H1 (cell line): ENCODE results near the gene TVP23A. TPM values are rescaled to one million over a fixed set of nuclear protein-coding genes. Genes with fewer than 3 reads are reported as not detected.

ENCODE experiments used
- BACH1 ChIP-seq: IDR thresholded peaks from 2 replicates; pipeline ENCODE4 v1.6.1; 2012; ENCODE audit warnings: low read length, improper control_type of control experiment
- BCL11A ChIP-seq, 2 experiments: IDR thresholded peaks; one replicate each; pipeline ENCODE4 v1.6.1; 2011; ENCODE audit warnings: low read depth in 2 of 2, low read length in 2 of 2, mild to moderate bottlenecking in 2 of 2
- CEBPB ChIP-seq: IDR thresholded peaks from 2 replicates; pipeline ENCODE4 v1.6.1; 2012; ENCODE audit warnings: low read depth, low read length
- CREB1 ChIP-seq: IDR thresholded peaks from 2 replicates; pipeline ENCODE4 v1.6.1; 2012; ENCODE audit warnings: inconsistent platforms
- EGR1 ChIP-seq: IDR thresholded peaks from 2 replicates; pipeline ENCODE4 v1.6.1; 2011; ENCODE audit warnings: low read depth, low read length, borderline replicate concordance
- KDM1A ChIP-seq: fragments of 200-600, 300-600 bp; sonication (generic); IDR thresholded peaks from 2 replicates; pipeline ENCODE4 v1.7.1; 2016; ENCODE audit warnings: mild to moderate bottlenecking, low read length, borderline replicate concordance
- NRF1 ChIP-seq: IDR thresholded peaks from 2 replicates; pipeline ENCODE4 v1.6.1; 2011; ENCODE audit warnings: mild to moderate bottlenecking, low read depth, low read length, improper control_type of control experiment
- POLR2A ChIP-seq, 2 experiments: IDR thresholded peaks; 1 replicate in 1 of 2; 2 replicates in 1 of 2; pipeline ENCODE4 v1.6.1; 2011; ENCODE audit warnings: low read depth in 2 of 2, low read length in 2 of 2, mild to moderate bottlenecking in 2 of 2; ENCODE audit errors: control extremely low read depth in 1 of 2
- RXRA ChIP-seq: IDR thresholded peaks from 2 replicates; pipeline ENCODE4 v1.6.1; 2011; ENCODE audit warnings: low read depth, mild to moderate bottlenecking, low read length, moderate library complexity; ENCODE audit not compliant: insufficient read depth
- YY1 ChIP-seq: IDR thresholded peaks from 2 replicates; pipeline ENCODE4 v1.6.1; 2011; ENCODE audit warnings: low read depth, mild to moderate bottlenecking, low read length
- polyA plus RNA-seq, 7 experiments: library from polyadenylated mRNA; depleted of rRNA in 3 of 7; stranded (reverse) in 5 of 7; unstranded in 2 of 7; fragments of >200 nt in 5 of 7; fragments of 200-250 nt in 2 of 7; gene quantifications; 1 replicate in 5 of 7; 2 replicates in 1 of 7; 4 replicates in 1 of 7; pipeline versions ENCODE4 v1.2.1 to v1.2.3, GENCODE V29; 2011 to 2013; ENCODE audit warnings: missing spikeins in 2 of 7, mixed read lengths in 2 of 7
- total RNA-seq: library from RNA; stranded (reverse); fragmentation: NEBNext Ultra II Directional; extraction: Animal tissue kit (Norgen Biotek cat#: 25700); gene quantifications from 2 replicates; pipeline ENCODE4 v1.2.1, GENCODE V29; 2021
- TF ChIP-seq, protein P1 (sequence below): fragments of 300-600 bp; sonication (generic); IDR thresholded peaks from 2 replicates; pipeline ENCODE4 v1.7.1; 2012; ENCODE audit warnings: low read length, moderate library complexity, mild to moderate bottlenecking, inconsistent platforms; ENCODE audit not compliant: insufficient replicate concordance
- TF ChIP-seq, protein P2 (sequence below): IDR thresholded peaks from 2 replicates; pipeline ENCODE4 v1.6.1; 2011; ENCODE audit warnings: low read length, improper control_type of control experiment

The TVP23A gene
- total and polyA plus RNA-seq, 2 of the 8 experiments (the other 6 are each of a cell fraction or from before 2014, with no cell fraction given), result 2.2 to 3.1 TPM

DNA sequence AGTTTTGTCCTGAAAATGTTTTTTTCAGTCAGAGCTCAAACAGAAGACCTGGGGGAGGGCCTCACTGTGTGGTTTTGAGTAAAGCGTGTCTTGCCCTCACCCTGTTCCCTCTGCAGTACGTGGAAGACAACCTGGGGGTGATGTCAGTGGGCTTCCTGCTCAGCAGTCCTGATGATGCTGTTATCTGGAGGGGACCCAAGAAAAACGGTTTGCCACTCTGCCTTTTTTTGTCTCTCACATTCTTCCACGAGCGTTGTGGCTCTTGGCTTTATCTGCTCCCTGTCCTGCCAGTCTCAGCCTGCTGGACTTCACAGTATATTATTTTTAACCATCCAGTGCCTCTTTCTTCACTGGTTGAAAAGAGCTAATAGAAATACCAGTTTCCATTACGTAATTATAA lies 62.0 kb downstream of the TVP23A start (continued):
- TF ChIP-seq, protein P1, sequence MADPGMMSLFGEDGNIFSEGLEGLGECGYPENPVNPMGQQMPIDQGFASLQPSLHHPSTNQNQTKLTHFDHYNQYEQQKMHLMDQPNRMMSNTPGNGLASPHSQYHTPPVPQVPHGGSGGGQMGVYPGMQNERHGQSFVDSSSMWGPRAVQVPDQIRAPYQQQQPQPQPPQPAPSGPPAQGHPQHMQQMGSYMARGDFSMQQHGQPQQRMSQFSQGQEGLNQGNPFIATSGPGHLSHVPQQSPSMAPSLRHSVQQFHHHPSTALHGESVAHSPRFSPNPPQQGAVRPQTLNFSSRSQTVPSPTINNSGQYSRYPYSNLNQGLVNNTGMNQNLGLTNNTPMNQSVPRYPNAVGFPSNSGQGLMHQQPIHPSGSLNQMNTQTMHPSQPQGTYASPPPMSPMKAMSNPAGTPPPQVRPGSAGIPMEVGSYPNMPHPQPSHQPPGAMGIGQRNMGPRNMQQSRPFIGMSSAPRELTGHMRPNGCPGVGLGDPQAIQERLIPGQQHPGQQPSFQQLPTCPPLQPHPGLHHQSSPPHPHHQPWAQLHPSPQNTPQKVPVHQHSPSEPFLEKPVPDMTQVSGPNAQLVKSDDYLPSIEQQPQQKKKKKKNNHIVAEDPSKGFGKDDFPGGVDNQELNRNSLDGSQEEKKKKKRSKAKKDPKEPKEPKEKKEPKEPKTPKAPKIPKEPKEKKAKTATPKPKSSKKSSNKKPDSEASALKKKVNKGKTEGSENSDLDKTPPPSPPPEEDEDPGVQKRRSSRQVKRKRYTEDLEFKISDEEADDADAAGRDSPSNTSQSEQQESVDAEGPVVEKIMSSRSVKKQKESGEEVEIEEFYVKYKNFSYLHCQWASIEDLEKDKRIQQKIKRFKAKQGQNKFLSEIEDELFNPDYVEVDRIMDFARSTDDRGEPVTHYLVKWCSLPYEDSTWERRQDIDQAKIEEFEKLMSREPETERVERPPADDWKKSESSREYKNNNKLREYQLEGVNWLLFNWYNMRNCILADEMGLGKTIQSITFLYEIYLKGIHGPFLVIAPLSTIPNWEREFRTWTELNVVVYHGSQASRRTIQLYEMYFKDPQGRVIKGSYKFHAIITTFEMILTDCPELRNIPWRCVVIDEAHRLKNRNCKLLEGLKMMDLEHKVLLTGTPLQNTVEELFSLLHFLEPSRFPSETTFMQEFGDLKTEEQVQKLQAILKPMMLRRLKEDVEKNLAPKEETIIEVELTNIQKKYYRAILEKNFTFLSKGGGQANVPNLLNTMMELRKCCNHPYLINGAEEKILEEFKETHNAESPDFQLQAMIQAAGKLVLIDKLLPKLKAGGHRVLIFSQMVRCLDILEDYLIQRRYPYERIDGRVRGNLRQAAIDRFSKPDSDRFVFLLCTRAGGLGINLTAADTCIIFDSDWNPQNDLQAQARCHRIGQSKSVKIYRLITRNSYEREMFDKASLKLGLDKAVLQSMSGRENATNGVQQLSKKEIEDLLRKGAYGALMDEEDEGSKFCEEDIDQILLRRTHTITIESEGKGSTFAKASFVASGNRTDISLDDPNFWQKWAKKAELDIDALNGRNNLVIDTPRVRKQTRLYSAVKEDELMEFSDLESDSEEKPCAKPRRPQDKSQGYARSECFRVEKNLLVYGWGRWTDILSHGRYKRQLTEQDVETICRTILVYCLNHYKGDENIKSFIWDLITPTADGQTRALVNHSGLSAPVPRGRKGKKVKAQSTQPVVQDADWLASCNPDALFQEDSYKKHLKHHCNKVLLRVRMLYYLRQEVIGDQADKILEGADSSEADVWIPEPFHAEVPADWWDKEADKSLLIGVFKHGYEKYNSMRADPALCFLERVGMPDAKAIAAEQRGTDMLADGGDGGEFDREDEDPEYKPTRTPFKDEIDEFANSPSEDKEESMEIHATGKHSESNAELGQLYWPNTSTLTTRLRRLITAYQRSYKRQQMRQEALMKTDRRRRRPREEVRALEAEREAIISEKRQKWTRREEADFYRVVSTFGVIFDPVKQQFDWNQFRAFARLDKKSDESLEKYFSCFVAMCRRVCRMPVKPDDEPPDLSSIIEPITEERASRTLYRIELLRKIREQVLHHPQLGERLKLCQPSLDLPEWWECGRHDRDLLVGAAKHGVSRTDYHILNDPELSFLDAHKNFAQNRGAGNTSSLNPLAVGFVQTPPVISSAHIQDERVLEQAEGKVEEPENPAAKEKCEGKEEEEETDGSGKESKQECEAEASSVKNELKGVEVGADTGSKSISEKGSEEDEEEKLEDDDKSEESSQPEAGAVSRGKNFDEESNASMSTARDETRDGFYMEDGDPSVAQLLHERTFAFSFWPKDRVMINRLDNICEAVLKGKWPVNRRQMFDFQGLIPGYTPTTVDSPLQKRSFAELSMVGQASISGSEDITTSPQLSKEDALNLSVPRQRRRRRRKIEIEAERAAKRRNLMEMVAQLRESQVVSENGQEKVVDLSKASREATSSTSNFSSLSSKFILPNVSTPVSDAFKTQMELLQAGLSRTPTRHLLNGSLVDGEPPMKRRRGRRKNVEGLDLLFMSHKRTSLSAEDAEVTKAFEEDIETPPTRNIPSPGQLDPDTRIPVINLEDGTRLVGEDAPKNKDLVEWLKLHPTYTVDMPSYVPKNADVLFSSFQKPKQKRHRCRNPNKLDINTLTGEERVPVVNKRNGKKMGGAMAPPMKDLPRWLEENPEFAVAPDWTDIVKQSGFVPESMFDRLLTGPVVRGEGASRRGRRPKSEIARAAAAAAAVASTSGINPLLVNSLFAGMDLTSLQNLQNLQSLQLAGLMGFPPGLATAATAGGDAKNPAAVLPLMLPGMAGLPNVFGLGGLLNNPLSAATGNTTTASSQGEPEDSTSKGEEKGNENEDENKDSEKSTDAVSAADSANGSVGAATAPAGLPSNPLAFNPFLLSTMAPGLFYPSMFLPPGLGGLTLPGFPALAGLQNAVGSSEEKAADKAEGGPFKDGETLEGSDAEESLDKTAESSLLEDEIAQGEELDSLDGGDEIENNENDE, result no peak
- TF ChIP-seq, protein P2, sequence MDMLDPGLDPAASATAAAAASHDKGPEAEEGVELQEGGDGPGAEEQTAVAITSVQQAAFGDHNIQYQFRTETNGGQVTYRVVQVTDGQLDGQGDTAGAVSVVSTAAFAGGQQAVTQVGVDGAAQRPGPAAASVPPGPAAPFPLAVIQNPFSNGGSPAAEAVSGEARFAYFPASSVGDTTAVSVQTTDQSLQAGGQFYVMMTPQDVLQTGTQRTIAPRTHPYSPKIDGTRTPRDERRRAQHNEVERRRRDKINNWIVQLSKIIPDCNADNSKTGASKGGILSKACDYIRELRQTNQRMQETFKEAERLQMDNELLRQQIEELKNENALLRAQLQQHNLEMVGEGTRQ, result no peak
- TF ChIP-seq YY1, result no peak
- no peak for TF ChIP-seq KDM1A
- no peak for TF ChIP-seq BCL11A (IDR thresholded peaks at IDR 0.05; ENCODE audit: low read depth in 2 of 2, low read length in 2 of 2)
- no peak for TF ChIP-seq CEBPB
- TF ChIP-seq NRF1, result no peak
- TF ChIP-seq CREB1, result no peak
- no peak for TF ChIP-seq EGR1
- TF ChIP-seq RXRA, result no peak
- TF ChIP-seq BACH1, result no peak
- TF ChIP-seq POLR2A (IDR thresholded peaks at IDR 0.05; ENCODE audit: control extremely low read depth in 1 of 2, low read depth in 2 of 2, low read length in 2 of 2), result no peak
